ENCODE measurements around the gene HTT. TPM values are rescaled to one million over a fixed set of nuclear protein-coding genes. Genes with fewer than 3 reads are reported as not detected.

Gene HTT
- total RNA-seq, 1 experiment from 2014 or later, result 85.4 TPM

DNA sequence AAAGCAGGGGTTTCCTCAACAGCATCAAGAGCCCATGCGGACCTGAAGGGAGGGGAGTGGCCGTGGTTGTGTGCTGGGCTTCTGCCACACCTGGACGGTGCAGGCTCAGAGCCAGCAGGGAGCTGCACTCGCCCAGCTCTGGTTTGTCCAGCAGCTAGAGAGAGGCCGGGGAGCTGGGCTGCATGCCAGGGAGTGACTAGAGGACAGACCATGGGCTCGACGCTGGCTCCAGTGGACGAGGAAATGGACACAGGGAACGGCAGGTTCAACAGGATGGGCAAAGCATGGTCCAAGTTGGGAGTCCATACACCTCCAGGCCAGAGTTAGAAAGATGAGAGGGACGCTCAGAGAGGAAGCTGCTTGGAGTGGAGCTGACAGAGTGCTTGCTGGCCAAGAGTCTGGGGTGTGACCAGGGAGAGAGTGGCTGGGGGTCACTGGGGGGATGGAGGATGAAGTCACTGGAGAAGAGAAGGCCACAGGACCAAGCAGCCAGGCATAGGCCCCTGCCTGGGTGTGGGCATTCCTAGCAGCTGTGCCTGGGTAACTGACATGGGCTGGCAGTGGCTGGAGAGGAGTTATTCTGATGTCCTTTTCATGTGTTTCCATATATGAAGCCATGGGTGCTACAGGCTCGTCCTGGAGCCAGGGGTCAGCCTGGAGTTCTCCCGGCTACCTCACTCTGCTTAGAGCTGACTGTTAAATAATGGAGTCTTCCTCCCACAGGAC, 43.0 kb upstream of the HTT start (continued):
- TF ChIP-seq, protein P1, sequence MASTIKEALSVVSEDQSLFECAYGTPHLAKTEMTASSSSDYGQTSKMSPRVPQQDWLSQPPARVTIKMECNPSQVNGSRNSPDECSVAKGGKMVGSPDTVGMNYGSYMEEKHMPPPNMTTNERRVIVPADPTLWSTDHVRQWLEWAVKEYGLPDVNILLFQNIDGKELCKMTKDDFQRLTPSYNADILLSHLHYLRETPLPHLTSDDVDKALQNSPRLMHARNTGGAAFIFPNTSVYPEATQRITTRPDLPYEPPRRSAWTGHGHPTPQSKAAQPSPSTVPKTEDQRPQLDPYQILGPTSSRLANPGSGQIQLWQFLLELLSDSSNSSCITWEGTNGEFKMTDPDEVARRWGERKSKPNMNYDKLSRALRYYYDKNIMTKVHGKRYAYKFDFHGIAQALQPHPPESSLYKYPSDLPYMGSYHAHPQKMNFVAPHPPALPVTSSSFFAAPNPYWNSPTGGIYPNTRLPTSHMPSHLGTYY (CRISPR knock-in tag; IDR thresholded peaks at IDR 0.05), result no peak

DNA sequence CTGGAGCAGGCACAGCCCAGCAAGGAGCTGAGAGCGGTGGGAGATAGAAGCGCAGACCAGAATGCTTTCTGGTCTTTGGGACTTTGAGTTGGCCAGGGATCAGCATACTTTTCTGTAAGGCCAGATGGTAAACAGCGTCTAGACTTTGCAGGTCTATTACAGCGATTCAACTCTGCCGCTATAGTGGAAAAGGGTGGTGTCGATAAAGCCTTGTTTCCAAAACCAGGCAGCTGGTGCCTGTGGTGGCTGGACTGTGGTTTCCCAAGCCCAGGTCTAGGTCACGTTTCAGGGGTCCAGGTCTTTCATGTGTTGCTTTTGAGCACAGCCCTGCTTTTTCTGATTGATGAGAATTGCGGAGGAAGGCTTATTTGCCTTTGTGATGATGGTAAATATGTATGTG, 40.2 kb upstream of the HTT start:
- Mint-ChIP-seq H3K36me3 (no peaks in the 10 kb centered on the region), H3K9me3 (no peaks in the 10 kb centered on the region), H3K27me3 (ENCODE audit: low read depth) (no peaks in the 10 kb centered on the region), H3K4me3 (no peak overlapping the region), H3K4me1 (0 out of 2 replicates have a peak, but pooled peaks cover 4% of the 10 kb centered on the region), H3K27ac (no peak overlapping the region)
- POLR2A ChIA-PET, result no interaction called here
- CTCF ChIA-PET, result interaction anchor here (0.8 to 2.4 kb wide), 4 partner anchors 13 to 284 kb away, joined by 3 to 5 read pairs (median 4); no protein-coding TSS in a partner anchor
- no peak for DNase-seq (ENCODE audit: low spot score)
- no peak for ATAC-seq
- TF ChIP-seq, protein P2, sequence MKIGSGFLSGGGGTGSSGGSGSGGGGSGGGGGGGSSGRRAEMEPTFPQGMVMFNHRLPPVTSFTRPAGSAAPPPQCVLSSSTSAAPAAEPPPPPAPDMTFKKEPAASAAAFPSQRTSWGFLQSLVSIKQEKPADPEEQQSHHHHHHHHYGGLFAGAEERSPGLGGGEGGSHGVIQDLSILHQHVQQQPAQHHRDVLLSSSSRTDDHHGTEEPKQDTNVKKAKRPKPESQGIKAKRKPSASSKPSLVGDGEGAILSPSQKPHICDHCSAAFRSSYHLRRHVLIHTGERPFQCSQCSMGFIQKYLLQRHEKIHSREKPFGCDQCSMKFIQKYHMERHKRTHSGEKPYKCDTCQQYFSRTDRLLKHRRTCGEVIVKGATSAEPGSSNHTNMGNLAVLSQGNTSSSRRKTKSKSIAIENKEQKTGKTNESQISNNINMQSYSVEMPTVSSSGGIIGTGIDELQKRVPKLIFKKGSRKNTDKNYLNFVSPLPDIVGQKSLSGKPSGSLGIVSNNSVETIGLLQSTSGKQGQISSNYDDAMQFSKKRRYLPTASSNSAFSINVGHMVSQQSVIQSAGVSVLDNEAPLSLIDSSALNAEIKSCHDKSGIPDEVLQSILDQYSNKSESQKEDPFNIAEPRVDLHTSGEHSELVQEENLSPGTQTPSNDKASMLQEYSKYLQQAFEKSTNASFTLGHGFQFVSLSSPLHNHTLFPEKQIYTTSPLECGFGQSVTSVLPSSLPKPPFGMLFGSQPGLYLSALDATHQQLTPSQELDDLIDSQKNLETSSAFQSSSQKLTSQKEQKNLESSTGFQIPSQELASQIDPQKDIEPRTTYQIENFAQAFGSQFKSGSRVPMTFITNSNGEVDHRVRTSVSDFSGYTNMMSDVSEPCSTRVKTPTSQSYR (CRISPR knock-in tag; IDR thresholded peaks at IDR 0.05), result no peak
- TF ChIP-seq, protein P1 (CRISPR knock-in tag; IDR thresholded peaks at IDR 0.05), result no peak
- no peak for TF ChIP-seq NFATC4 (CRISPR knock-in tag; IDR thresholded peaks at IDR 0.05)
- TF ChIP-seq TEAD1 (CRISPR knock-in tag; IDR thresholded peaks at IDR 0.05), result no peak
- TF ChIP-seq KAT7 (CRISPR knock-in tag; IDR thresholded peaks at IDR 0.05; ENCODE audit: borderline replicate concordance), result no peak
- no peak for TF ChIP-seq ZMAT4 (CRISPR knock-in tag; IDR thresholded peaks at IDR 0.05)
- TF ChIP-seq, protein P3, sequence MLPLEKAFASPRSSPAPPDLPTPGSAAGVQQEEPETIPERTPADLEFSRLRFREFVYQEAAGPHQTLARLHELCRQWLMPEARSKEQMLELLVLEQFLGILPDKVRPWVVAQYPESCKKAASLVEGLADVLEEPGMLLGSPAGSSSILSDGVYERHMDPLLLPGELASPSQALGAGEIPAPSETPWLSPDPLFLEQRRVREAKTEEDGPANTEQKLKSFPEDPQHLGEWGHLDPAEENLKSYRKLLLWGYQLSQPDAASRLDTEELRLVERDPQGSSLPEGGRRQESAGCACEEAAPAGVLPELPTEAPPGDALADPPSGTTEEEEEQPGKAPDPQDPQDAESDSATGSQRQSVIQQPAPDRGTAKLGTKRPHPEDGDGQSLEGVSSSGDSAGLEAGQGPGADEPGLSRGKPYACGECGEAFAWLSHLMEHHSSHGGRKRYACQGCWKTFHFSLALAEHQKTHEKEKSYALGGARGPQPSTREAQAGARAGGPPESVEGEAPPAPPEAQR (CRISPR knock-in tag; IDR thresholded peaks at IDR 0.05), result no peak
- TF ChIP-seq, protein P4, sequence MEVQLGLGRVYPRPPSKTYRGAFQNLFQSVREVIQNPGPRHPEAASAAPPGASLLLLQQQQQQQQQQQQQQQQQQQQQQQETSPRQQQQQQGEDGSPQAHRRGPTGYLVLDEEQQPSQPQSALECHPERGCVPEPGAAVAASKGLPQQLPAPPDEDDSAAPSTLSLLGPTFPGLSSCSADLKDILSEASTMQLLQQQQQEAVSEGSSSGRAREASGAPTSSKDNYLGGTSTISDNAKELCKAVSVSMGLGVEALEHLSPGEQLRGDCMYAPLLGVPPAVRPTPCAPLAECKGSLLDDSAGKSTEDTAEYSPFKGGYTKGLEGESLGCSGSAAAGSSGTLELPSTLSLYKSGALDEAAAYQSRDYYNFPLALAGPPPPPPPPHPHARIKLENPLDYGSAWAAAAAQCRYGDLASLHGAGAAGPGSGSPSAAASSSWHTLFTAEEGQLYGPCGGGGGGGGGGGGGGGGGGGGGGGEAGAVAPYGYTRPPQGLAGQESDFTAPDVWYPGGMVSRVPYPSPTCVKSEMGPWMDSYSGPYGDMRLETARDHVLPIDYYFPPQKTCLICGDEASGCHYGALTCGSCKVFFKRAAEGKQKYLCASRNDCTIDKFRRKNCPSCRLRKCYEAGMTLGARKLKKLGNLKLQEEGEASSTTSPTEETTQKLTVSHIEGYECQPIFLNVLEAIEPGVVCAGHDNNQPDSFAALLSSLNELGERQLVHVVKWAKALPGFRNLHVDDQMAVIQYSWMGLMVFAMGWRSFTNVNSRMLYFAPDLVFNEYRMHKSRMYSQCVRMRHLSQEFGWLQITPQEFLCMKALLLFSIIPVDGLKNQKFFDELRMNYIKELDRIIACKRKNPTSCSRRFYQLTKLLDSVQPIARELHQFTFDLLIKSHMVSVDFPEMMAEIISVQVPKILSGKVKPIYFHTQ (CRISPR knock-in tag; IDR thresholded peaks at IDR 0.05), result no peak
- TF ChIP-seq HMGA2 (CRISPR knock-in tag; IDR thresholded peaks at IDR 0.05), result no peak
- TF ChIP-seq, protein P5, sequence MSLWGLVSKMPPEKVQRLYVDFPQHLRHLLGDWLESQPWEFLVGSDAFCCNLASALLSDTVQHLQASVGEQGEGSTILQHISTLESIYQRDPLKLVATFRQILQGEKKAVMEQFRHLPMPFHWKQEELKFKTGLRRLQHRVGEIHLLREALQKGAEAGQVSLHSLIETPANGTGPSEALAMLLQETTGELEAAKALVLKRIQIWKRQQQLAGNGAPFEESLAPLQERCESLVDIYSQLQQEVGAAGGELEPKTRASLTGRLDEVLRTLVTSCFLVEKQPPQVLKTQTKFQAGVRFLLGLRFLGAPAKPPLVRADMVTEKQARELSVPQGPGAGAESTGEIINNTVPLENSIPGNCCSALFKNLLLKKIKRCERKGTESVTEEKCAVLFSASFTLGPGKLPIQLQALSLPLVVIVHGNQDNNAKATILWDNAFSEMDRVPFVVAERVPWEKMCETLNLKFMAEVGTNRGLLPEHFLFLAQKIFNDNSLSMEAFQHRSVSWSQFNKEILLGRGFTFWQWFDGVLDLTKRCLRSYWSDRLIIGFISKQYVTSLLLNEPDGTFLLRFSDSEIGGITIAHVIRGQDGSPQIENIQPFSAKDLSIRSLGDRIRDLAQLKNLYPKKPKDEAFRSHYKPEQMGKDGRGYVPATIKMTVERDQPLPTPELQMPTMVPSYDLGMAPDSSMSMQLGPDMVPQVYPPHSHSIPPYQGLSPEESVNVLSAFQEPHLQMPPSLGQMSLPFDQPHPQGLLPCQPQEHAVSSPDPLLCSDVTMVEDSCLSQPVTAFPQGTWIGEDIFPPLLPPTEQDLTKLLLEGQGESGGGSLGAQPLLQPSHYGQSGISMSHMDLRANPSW (CRISPR knock-in tag; conservative IDR thresholded peaks at IDR 0.05; ENCODE audit: low read depth), result no peak
- no peak for TF ChIP-seq IRF2 (CRISPR knock-in tag; IDR thresholded peaks at IDR 0.05; ENCODE audit: borderline replicate concordance, low read depth)
- no peak for TF ChIP-seq ATF1 (CRISPR knock-in tag; IDR thresholded peaks at IDR 0.05)
- TF ChIP-seq NR2C2 (CRISPR knock-in tag; IDR thresholded peaks at IDR 0.05), result no peak
- no peak for TF ChIP-seq JUN (CRISPR knock-in tag; IDR thresholded peaks at IDR 0.05)
- TF ChIP-seq, protein P6, sequence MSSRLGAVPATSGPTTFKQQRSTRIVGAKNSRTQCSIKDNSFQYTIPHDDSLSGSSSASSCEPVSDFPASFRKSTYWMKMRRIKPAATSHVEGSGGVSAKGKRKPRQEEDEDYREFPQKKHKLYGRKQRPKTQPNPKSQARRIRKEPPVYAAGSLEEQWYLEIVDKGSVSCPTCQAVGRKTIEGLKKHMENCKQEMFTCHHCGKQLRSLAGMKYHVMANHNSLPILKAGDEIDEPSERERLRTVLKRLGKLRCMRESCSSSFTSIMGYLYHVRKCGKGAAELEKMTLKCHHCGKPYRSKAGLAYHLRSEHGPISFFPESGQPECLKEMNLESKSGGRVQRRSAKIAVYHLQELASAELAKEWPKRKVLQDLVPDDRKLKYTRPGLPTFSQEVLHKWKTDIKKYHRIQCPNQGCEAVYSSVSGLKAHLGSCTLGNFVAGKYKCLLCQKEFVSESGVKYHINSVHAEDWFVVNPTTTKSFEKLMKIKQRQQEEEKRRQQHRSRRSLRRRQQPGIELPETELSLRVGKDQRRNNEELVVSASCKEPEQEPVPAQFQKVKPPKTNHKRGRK (CRISPR knock-in tag; IDR thresholded peaks at IDR 0.05; ENCODE audit: borderline replicate concordance), result no peak
- no peak for TF ChIP-seq CREB1 (CRISPR knock-in tag; IDR thresholded peaks at IDR 0.05)
- no peak for TF ChIP-seq ZNF416 (CRISPR knock-in tag; IDR thresholded peaks at IDR 0.05)
- TF ChIP-seq, protein P7, sequence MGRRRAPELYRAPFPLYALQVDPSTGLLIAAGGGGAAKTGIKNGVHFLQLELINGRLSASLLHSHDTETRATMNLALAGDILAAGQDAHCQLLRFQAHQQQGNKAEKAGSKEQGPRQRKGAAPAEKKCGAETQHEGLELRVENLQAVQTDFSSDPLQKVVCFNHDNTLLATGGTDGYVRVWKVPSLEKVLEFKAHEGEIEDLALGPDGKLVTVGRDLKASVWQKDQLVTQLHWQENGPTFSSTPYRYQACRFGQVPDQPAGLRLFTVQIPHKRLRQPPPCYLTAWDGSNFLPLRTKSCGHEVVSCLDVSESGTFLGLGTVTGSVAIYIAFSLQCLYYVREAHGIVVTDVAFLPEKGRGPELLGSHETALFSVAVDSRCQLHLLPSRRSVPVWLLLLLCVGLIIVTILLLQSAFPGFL (CRISPR knock-in tag; IDR thresholded peaks at IDR 0.05; ENCODE audit: borderline replicate concordance), result no peak
- TF ChIP-seq FOXK1 (CRISPR knock-in tag; IDR thresholded peaks at IDR 0.05), result no peak

Data from WTC11 (cell line).